ENCODE measurements around the gene CPT1B.

- TF ChIP-seq REST (IDR thresholded peaks at IDR 0.05; ENCODE audit: unreplicated experiment) (no peak), CTCF (conservative IDR thresholded peaks at IDR 0.05; ENCODE audit: low read depth in 2 of 2) (no peak), POLR2AphosphoS5 (IDR thresholded peaks at IDR 0.05; ENCODE audit: low read depth) (no peak), EZH2phosphoT487 (IDR thresholded peaks at IDR 0.05; ENCODE audit: unreplicated experiment) (no peak), ZNF331 (CRISPR knock-in tag; IDR thresholded peaks at IDR 0.05; ENCODE audit: low read depth) (no peak), EZH2 (IDR thresholded peaks at IDR 0.05; ENCODE audit: low read depth, unreplicated experiment) (no peak), CREB1 (CRISPR knock-in tag; IDR thresholded peaks at IDR 0.05; ENCODE audit: low read depth) (no peak), NANOG (IDR thresholded peaks at IDR 0.05; ENCODE audit: borderline replicate concordance) (no peak)
These were observed 24.9 kb downstream of the CPT1B start for GRCh38 chr22:50553310-50553709.

All from GM23338 (cell line).